Caco-2 (cell line): Measurements from ENCODE around the gene ICA1. TPM values are rescaled to one million over a fixed set of nuclear protein-coding genes. Genes with fewer than 3 reads are reported as not detected.

Experiments used
- BruUV-seq: library from RNA; stranded (reverse); fragments of 400-500 nt; replicated peaks from 2 replicates; lab custom pipeline; 2021; lab: Mats Ljungman, UMichigan
- CTCF ChIA-PET: fragments of 300-600 bp; sonication (Branson Sonifier 250); formaldehyde crosslinking; loops from one replicate; lab custom pipeline; 2022; ENCODE audit warnings: antibody characterized with exemption; lab: Charles Lee
- POLR2A ChIA-PET: fragments of 300-600 bp; sonication (Branson Sonifier 250); formaldehyde crosslinking; loops from one replicate; lab custom pipeline; 2022; ENCODE audit warnings: antibody characterized with exemption; lab: Charles Lee
- DNase-seq, 2 experiments: peaks; one replicate each; pipeline versions ENCODE4 v3.0.0 to v3.0.0-alpha.2; 2020 to 2022
- H3K27me3 ChIP-seq: replicated peaks from 2 replicates; pipeline ENCODE4 v1.6.0; 2011; ENCODE audit warnings: low read length; ENCODE audit not compliant: control insufficient read depth, insufficient read depth
- H3K36me3 ChIP-seq: 2 replicates; pipeline ENCODE4 v1.5.1; 2011; ENCODE audit warnings: low read length; ENCODE audit not compliant: control insufficient read depth, insufficient read depth
- H3K4me1 ChIP-seq: fragments of 250-450 bp; sonication (Bioruptor Pico); 2 replicates; pipeline ENCODE4 v1.5.1; 2020; ENCODE audit warnings: mild to moderate bottlenecking
- H3K4me3 ChIP-seq: 2 replicates; pipeline ENCODE4 v1.5.1; 2011; ENCODE audit warnings: low read depth, mild to moderate bottlenecking, control low read depth, low read length
- H3K9me3 ChIP-seq: fragments of 250-450 bp; sonication (Bioruptor Pico); 2 replicates; pipeline ENCODE4 v1.5.1; 2020; ENCODE audit warnings: mild to moderate bottlenecking, moderate library complexity
- H3K27ac Mint-ChIP-seq: one replicate; pipeline ENCODE4 v1.8.0; 2022; ENCODE audit warnings: mixed read lengths; ENCODE audit not compliant: unreplicated experiment
- H3K27me3 Mint-ChIP-seq: one replicate; pipeline ENCODE4 v1.8.0; 2022; ENCODE audit warnings: mixed read lengths; ENCODE audit not compliant: insufficient read depth, unreplicated experiment
- H3K36me3 Mint-ChIP-seq: one replicate; pipeline ENCODE4 v1.8.0; 2022; ENCODE audit warnings: mild to moderate bottlenecking, mixed read lengths; ENCODE audit not compliant: insufficient read depth, unreplicated experiment
- H3K4me1 Mint-ChIP-seq: one replicate; pipeline ENCODE4 v1.8.0; 2022; ENCODE audit warnings: low read depth, mixed read lengths; ENCODE audit not compliant: unreplicated experiment
- H3K4me3 Mint-ChIP-seq: one replicate; pipeline ENCODE4 v1.8.0; 2022; ENCODE audit warnings: mild to moderate bottlenecking, moderate library complexity, mixed read lengths; ENCODE audit not compliant: unreplicated experiment
- H3K9me3 Mint-ChIP-seq: one replicate; pipeline ENCODE4 v1.8.0; 2022; ENCODE audit warnings: mixed read lengths; ENCODE audit not compliant: unreplicated experiment
- intact Hi-C: fragments of 100-400 bp; cut with micrococcal nuclease; formaldehyde crosslinking; loops from one replicate; pipeline ENCODE4 v1.10.0; 2022; ENCODE audit not compliant: unreplicated experiment
- total RNA-seq: library from RNA; stranded (reverse); gene quantifications from 2 replicates; pipeline ENCODE4 v1.2.3, GENCODE V29; 2022
- TF ChIP-seq, protein P1 (sequence below), 2 experiments: fragments of 200-600 bp in 1 of 2; IDR thresholded peaks; 1 replicate in 1 of 2; 2 replicates in 1 of 2; pipeline versions ENCODE4 v1.5.1 to v1.8.0; 2011 to 2022; ENCODE audit warnings: antibody characterized with exemption in 1 of 2, control low read depth in 1 of 2, inconsistent platforms in 1 of 2, low read depth in 1 of 2, low read length in 1 of 2, mild to moderate bottlenecking in 1 of 2, moderate library complexity in 1 of 2; ENCODE audit not compliant: insufficient read depth in 1 of 2, severe bottlenecking in 1 of 2, unreplicated experiment in 1 of 2

Gene ICA1
- total RNA-seq, 1 experiment from 2014 or later, result 34.2 TPM

DNA sequence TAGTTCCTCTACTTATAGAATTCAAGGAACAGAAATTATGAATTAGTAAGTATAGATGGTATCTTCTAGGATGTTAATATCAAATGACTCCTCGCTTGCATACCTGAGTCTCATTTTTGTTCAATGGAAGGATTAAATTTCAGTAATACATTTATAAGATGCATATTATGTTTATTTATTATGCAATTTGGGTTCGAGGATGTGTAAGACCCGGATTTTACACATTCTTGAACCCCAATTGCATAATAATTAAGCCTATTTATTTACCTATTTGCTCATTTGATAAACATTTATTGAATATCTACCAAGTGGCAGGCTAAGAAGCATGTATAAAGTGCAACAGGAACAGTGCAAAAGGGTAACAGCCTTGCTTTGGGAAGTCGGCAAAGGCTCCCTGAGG lies 52.6 kb downstream of the ICA1 start:
- Histone ChIP-seq H3K9me3 (no peaks in the 10 kb centered on the region), H3K27me3 (no peaks in the 10 kb centered on the region), H3K36me3 (no peaks in the 10 kb centered on the region), H3K4me1 (no peaks in the 10 kb centered on the region), H3K4me3 (no peak overlapping the region)
- POLR2A ChIA-PET, result no interaction called here
- no peak for DNase-seq
- Mint-ChIP-seq H3K4me3 (no peak overlapping the region), H3K4me1 (no peaks in the 10 kb centered on the region), H3K27me3 (no peaks in the 10 kb centered on the region), H3K27ac (no peak overlapping the region), H3K36me3 (peaks cover 7% of the 10 kb centered on the region), H3K9me3 (no peaks in the 10 kb centered on the region)
- CTCF ChIA-PET, result no interaction called here
- TF ChIP-seq, protein P1, sequence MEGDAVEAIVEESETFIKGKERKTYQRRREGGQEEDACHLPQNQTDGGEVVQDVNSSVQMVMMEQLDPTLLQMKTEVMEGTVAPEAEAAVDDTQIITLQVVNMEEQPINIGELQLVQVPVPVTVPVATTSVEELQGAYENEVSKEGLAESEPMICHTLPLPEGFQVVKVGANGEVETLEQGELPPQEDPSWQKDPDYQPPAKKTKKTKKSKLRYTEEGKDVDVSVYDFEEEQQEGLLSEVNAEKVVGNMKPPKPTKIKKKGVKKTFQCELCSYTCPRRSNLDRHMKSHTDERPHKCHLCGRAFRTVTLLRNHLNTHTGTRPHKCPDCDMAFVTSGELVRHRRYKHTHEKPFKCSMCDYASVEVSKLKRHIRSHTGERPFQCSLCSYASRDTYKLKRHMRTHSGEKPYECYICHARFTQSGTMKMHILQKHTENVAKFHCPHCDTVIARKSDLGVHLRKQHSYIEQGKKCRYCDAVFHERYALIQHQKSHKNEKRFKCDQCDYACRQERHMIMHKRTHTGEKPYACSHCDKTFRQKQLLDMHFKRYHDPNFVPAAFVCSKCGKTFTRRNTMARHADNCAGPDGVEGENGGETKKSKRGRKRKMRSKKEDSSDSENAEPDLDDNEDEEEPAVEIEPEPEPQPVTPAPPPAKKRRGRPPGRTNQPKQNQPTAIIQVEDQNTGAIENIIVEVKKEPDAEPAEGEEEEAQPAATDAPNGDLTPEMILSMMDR (IDR thresholded peaks at IDR 0.05; ENCODE audit: insufficient read depth in 1 of 2, low read depth in 1 of 2, low read length in 1 of 2, severe bottlenecking in 1 of 2, unreplicated experiment in 1 of 2), result no peak
- intact Hi-C loops, result no loop called here
- BruUV-seq, result no TSS peak

DNA sequence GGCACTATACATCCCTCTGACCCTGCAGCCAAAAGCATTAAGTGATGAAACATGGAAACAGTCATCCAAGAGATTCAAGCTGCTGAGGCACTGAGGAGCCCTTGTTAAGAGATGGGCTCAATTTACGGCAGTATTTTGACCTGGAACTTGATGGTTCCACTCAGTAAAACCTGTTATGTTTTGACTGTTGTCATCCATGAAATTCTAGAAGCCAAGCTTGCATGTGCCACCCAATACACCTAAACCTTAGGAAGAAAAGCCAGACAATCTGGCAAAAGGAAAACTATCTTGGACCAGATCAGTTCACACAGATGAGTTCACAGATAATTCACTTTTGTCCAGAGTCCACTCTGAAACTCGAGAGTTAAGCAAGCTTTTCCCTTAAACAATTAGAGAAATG lies 53.2 kb downstream of the ICA1 start:
- ChIA-PET CTCF (no interaction called here), POLR2A (no interaction called here)
- no peaks in the 10 kb centered on the region for H3K4me1 Mint-ChIP-seq
- no peaks in the 10 kb centered on the region for H3K9me3 Mint-ChIP-seq
- H3K36me3 Mint-ChIP-seq, result peaks cover 1% of the 10 kb centered on the region
- Histone ChIP-seq H3K4me3 (no peak overlapping the region), H3K27me3 (no peaks in the 10 kb centered on the region), H3K9me3 (no peaks in the 10 kb centered on the region), H3K36me3 (no peaks in the 10 kb centered on the region), H3K4me1 (no peaks in the 10 kb centered on the region)
- no peak for DNase-seq
- H3K4me3 Mint-ChIP-seq, result no peak overlapping the region
- TF ChIP-seq, protein P1 (IDR thresholded peaks at IDR 0.05; ENCODE audit: insufficient read depth in 1 of 2, low read depth in 1 of 2, low read length in 1 of 2, severe bottlenecking in 1 of 2, unreplicated experiment in 1 of 2), result no peak
- H3K27me3 Mint-ChIP-seq, result no peaks in the 10 kb centered on the region
- intact Hi-C loops, result no loop called here
- H3K27ac Mint-ChIP-seq, result no peak overlapping the region
- no TSS peak for BruUV-seq

DNA sequence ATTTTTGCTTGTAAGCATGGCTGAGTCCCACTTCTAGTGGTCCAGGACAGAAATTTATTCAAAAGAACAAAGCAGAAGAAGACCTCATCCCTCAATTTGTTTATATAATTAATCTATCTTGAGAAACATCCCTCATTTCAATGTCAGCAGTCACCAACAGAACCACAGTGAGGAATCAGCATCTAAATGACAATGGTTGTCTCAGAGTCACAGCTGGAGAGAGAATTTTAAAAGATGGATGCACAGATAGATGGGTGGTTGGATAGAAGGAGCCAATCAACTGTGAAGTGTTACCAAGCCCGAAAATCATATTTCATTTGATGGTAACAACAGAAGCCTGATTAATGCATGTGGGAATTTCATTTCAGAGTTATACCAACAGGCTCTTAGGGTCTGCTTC lies 55.0 kb downstream of the ICA1 start:
- no peaks in the 10 kb centered on the region for H3K4me1 ChIP-seq
- DNase-seq, result no peak
- no peaks in the 10 kb centered on the region for H3K27me3 Mint-ChIP-seq
- ChIA-PET POLR2A (no interaction called here), CTCF (no interaction called here)
- intact Hi-C loops, result no loop called here
- no peaks in the 10 kb centered on the region for H3K36me3 Mint-ChIP-seq
- H3K27ac Mint-ChIP-seq, result no peak overlapping the region
- TF ChIP-seq, protein P1 (IDR thresholded peaks at IDR 0.05; ENCODE audit: insufficient read depth in 1 of 2, low read depth in 1 of 2, low read length in 1 of 2, severe bottlenecking in 1 of 2, unreplicated experiment in 1 of 2), result no peak
- no peaks in the 10 kb centered on the region for H3K9me3 ChIP-seq
- no peak overlapping the region for H3K4me3 ChIP-seq
- no peak overlapping the region for H3K4me3 Mint-ChIP-seq
- no TSS peak for BruUV-seq
- no peaks in the 10 kb centered on the region for H3K9me3 Mint-ChIP-seq
- H3K36me3 ChIP-seq, result no peaks in the 10 kb centered on the region
- H3K4me1 Mint-ChIP-seq, result no peaks in the 10 kb centered on the region
- H3K27me3 ChIP-seq, result no peaks in the 10 kb centered on the region
